AG09319 (cell line): Measurements from ENCODE around the gene BCAS3.

Experiments
- DNase-seq: peaks from one replicate; pipeline ENCODE4 v3.0.0-alpha.2; 2010; ENCODE audit warnings: low read depth; ENCODE audit errors: extremely low read depth
- CTCF ChIP-seq: IDR thresholded peaks from 2 replicates; pipeline ENCODE4 v1.5.1; 2011; ENCODE audit warnings: low read depth, mild to moderate bottlenecking, inconsistent platforms, low read length, moderate library complexity

BCAS3 gene

GRCh38 chr17:60819447-60820130, 141.9 kb downstream of the BCAS3 start:
- no peak for TF ChIP-seq CTCF
- no peak for DNase-seq

- DNase-seq: no peak
- TF ChIP-seq CTCF: no peak
These were observed 145.9 kb downstream of the BCAS3 start for GRCh38 chr17:60823515-60823914.

- no peak for TF ChIP-seq CTCF
- DNase-seq: no peak
These were observed 147.7 kb downstream of the BCAS3 start for GRCh38 chr17:60825351-60825750.

GRCh38 chr17:60827943-60828342, 150.3 kb downstream of the BCAS3 start:
- DNase-seq: peak; percentile 73
- no peak for TF ChIP-seq CTCF

GRCh38 chr17:60832151-60832585, 154.5 kb downstream of the BCAS3 start:
- no peak for DNase-seq

GRCh38 chr17:60832631-60833030, 155.0 kb downstream of the BCAS3 start:
- DNase-seq: no peak
- no peak for TF ChIP-seq CTCF

More at GRCh38 chr17:60832151-60832585, 154.5 kb downstream of the BCAS3 start:
- no peak for TF ChIP-seq CTCF

GRCh38 chr17:60840456-60840855, 162.8 kb downstream of the BCAS3 start:
- no peak for TF ChIP-seq CTCF
- DNase-seq: no peak
